ENCODE data around the gene OR52H1.
A peak's percentile ranks its signal among the peaks of the same experiment; 100 is the strongest.
"Not testable (repeated sequence)": the region's sequence is repeated elsewhere in the genome, so short reads cannot be mapped to it uniquely, and the experiment has no call there.

Gene OR52H1

GRCh38 chr11:5548440-5548839 is at the start of gene OR52H1:
OR52H1 (minus strand) TSS chr11:5548540; CDS start chr11:5545505, 3,035 bp downstream.
- H3K4me3 ChIP-seq (ENCODE audit: low read depth, low read length) = no peak within 1 kb of the TSS

GRCh38 chr11:5597953-5598352 is 49.6 kb upstream of the OR52H1 start:
- no peak overlapping the region for H3K4me3 ChIP-seq (ENCODE audit: low read depth, low read length)

- H3K4me3 ChIP-seq (ENCODE audit: low read depth, low read length) = peak within 1 kb of the TSS; percentile 84
Measured at GRCh38 chr11:5596607-5597201, 48.4 kb upstream of the OR52H1 start, which contains the start of gene TRIM6. TRIM6 (plus strand) TSS chr11:5596637; CDS start chr11:5596898, 261 bp downstream.

GRCh38 chr11:5593146-5593545 is 44.8 kb upstream of the OR52H1 start:
- H3K4me3 ChIP-seq (ENCODE audit: low read depth, low read length) = no peak overlapping the region

- H3K4me3 ChIP-seq (ENCODE audit: low read depth, low read length) = no peak overlapping the region
Measured at GRCh38 chr11:5592615-5593014, 44.3 kb upstream of the OR52H1 start.

- no peak overlapping the region for H3K4me3 ChIP-seq (ENCODE audit: low read depth, low read length)
Measured at GRCh38 chr11:5591613-5592012, 43.3 kb upstream of the OR52H1 start.

- not testable (repeated sequence) for H3K4me3 ChIP-seq (ENCODE audit: low read depth, low read length)
Measured at GRCh38 chr11:5589906-5590305, 41.6 kb upstream of the OR52H1 start.

GRCh38 chr11:5584458-5584857 is 36.1 kb upstream of the OR52H1 start:
- H3K4me3 ChIP-seq (ENCODE audit: low read depth, low read length) = not testable (repeated sequence)

GRCh38 chr11:5581014-5581413 is 32.7 kb upstream of the OR52H1 start:
- H3K4me3 ChIP-seq (ENCODE audit: low read depth, low read length) = no peak overlapping the region

- H3K4me3 ChIP-seq (ENCODE audit: low read depth, low read length) = no peak within 1 kb of the TSS
Measured at GRCh38 chr11:5580577-5580976, 32.2 kb upstream of the OR52H1 start, which contains the start of gene OR52B6. OR52B6 (plus strand) TSS chr11:5580877; CDS start chr11:5580877, 0 bp downstream.

- no peak overlapping the region for H3K4me3 ChIP-seq (ENCODE audit: low read depth, low read length)
Measured at GRCh38 chr11:5577101-5577500, 28.8 kb upstream of the OR52H1 start.

- H3K4me3 ChIP-seq (ENCODE audit: low read depth, low read length) = no peak overlapping the region
Measured at GRCh38 chr11:5575152-5575551, 26.8 kb upstream of the OR52H1 start.

- H3K4me3 ChIP-seq (ENCODE audit: low read depth, low read length) = no peak overlapping the region
Measured at GRCh38 chr11:5574654-5575053, 26.3 kb upstream of the OR52H1 start.

GRCh38 chr11:5564259-5565019 is 16.1 kb upstream of the OR52H1 start:
- H3K4me3 ChIP-seq (ENCODE audit: low read depth, low read length) = no peak overlapping the region

GRCh38 chr11:5557751-5558150 is 9.4 kb upstream of the OR52H1 start:
- no peak overlapping the region for H3K4me3 ChIP-seq (ENCODE audit: low read depth, low read length)

GRCh38 chr11:5556596-5557188 is 8.4 kb upstream of the OR52H1 start:
- no peak overlapping the region for H3K4me3 ChIP-seq (ENCODE audit: low read depth, low read length)

GRCh38 chr11:5553343-5553742 is 5.0 kb upstream of the OR52H1 start:
- no peak overlapping the region for H3K4me3 ChIP-seq (ENCODE audit: low read depth, low read length)

- H3K4me3 ChIP-seq (ENCODE audit: low read depth, low read length) = no peak overlapping the region
Measured at GRCh38 chr11:5550440-5551095, 2.2 kb upstream of the OR52H1 start.

- no peak overlapping the region for H3K4me3 ChIP-seq (ENCODE audit: low read depth, low read length)
Measured at GRCh38 chr11:5547982-5548381, 358 bp downstream of the OR52H1 start.

- H3K4me3 ChIP-seq (ENCODE audit: low read depth, low read length) = no peak overlapping the region
Measured at GRCh38 chr11:5546457-5546856, 1.9 kb downstream of the OR52H1 start.

GRCh38 chr11:5541427-5541826 is 6.9 kb downstream of the OR52H1 start:
- H3K4me3 ChIP-seq (ENCODE audit: low read depth, low read length) = no peak overlapping the region

Data from iPS-11a (cell line).